ENCODE measurements around the gene PSEN2. TPM values are rescaled to one million over a fixed set of nuclear protein-coding genes. Genes with fewer than 3 reads are reported as not detected.

The PSEN2 gene
- total RNA-seq, 1 donor from 2014 or later: 19.8 TPM

- Mint-ChIP-seq H3K9me3 (ENCODE audit: unreplicated experiment) (no peaks in the 10 kb centered on the region), H3K27me3 (ENCODE audit: unreplicated experiment) (peaks cover 7% of the 10 kb centered on the region), H3K4me1 (ENCODE audit: unreplicated experiment) (peaks cover 29% of the 10 kb centered on the region), H3K4me3 (ENCODE audit: unreplicated experiment) (no peak overlapping the region), H3K36me3 (ENCODE audit: low read depth, unreplicated experiment) (peaks cover 6% of the 10 kb centered on the region), H3K27ac (ENCODE audit: unreplicated experiment) (no peak overlapping the region)
- TF ChIP-seq CTCF (IDR thresholded peaks at IDR 0.05; ENCODE audit: unreplicated experiment): no peak
- DNase-seq (ENCODE audit: low spot score): no peak
These were observed 2.0 kb downstream of the PSEN2 start for GRCh38 chr1:226872437-226872836.

GRCh38 chr1:226873771-226874578 lies 3.6 kb downstream of the PSEN2 start:
- no peak for DNase-seq (ENCODE audit: low spot score)
- no peaks in the 10 kb centered on the region for H3K9me3 Mint-ChIP-seq (ENCODE audit: unreplicated experiment)
- H3K4me1 Mint-ChIP-seq (ENCODE audit: unreplicated experiment): peaks cover 29% of the 10 kb centered on the region
- H3K27me3 Mint-ChIP-seq (ENCODE audit: unreplicated experiment): peaks cover 9% of the 10 kb centered on the region
- no peak overlapping the region for H3K4me3 Mint-ChIP-seq (ENCODE audit: unreplicated experiment)
- no peak for TF ChIP-seq CTCF (IDR thresholded peaks at IDR 0.05; ENCODE audit: unreplicated experiment)
- peaks cover 10% of the 10 kb centered on the region for H3K36me3 Mint-ChIP-seq (ENCODE audit: low read depth, unreplicated experiment)
- H3K27ac Mint-ChIP-seq (ENCODE audit: unreplicated experiment): no peak overlapping the region

- DNase-seq (ENCODE audit: low spot score): no peak
- Mint-ChIP-seq H3K9me3 (ENCODE audit: unreplicated experiment) (no peaks in the 10 kb centered on the region), H3K4me3 (ENCODE audit: unreplicated experiment) (no peak overlapping the region), H3K27me3 (ENCODE audit: unreplicated experiment) (peaks cover 7% of the 10 kb centered on the region), H3K27ac (ENCODE audit: unreplicated experiment) (peak overlapping the region; percentile 7), H3K4me1 (ENCODE audit: unreplicated experiment) (peaks cover 26% of the 10 kb centered on the region), H3K36me3 (ENCODE audit: low read depth, unreplicated experiment) (peaks cover 10% of the 10 kb centered on the region)
- no peak for TF ChIP-seq CTCF (IDR thresholded peaks at IDR 0.05; ENCODE audit: unreplicated experiment)
These were observed 4.4 kb downstream of the PSEN2 start for GRCh38 chr1:226874579-226875425.

GRCh38 chr1:226875641-226876295 lies 5.4 kb downstream of the PSEN2 start:
- Mint-ChIP-seq H3K9me3 (ENCODE audit: unreplicated experiment) (no peaks in the 10 kb centered on the region), H3K4me3 (ENCODE audit: unreplicated experiment) (no peak overlapping the region), H3K27ac (ENCODE audit: unreplicated experiment) (no peak overlapping the region), H3K27me3 (ENCODE audit: unreplicated experiment) (peaks cover 4% of the 10 kb centered on the region), H3K36me3 (ENCODE audit: low read depth, unreplicated experiment) (peaks cover 12% of the 10 kb centered on the region), H3K4me1 (ENCODE audit: unreplicated experiment) (peaks cover 23% of the 10 kb centered on the region)
- DNase-seq (ENCODE audit: low spot score): no peak
- no peak for TF ChIP-seq CTCF (IDR thresholded peaks at IDR 0.05; ENCODE audit: unreplicated experiment)
